B cell (primary cell): ENCODE results near the gene PDE12. TPM values are rescaled to one million over a fixed set of nuclear protein-coding genes. Genes with fewer than 3 reads are reported as not detected.

Experiments used
- ATAC-seq: fragments of 200-7000 bp; cut with Tn5 transposase; one replicate; pipeline ENCODE4 v1.10.0; 2021; ENCODE audit warnings: low read depth, mild to moderate bottlenecking, moderate number of reproducible peaks, moderate library complexity
- CTCF ChIA-PET: fragments of 350-600 bp; sonication (Branson Sonifier 250); formaldehyde crosslinking; loops from one replicate; lab custom pipeline; 2021; ENCODE audit warnings: antibody characterized with exemption, inconsistent platforms; lab: Charles Lee
- POLR2A ChIA-PET: fragments of 350-600 bp; sonication (Branson Sonifier 250); formaldehyde crosslinking; loops from one replicate; lab custom pipeline; 2021; ENCODE audit warnings: antibody characterized with exemption; lab: Charles Lee
- DNase-seq: peaks from one replicate; pipeline ENCODE4 v3.0.0; 2013
- H2AFZ ChIP-seq: 2 replicates; pipeline ENCODE4 v1.6.1; 2012; ENCODE audit warnings: mild to moderate bottlenecking, low read depth, low read length; ENCODE audit not compliant: insufficient read depth, poor library complexity, severe bottlenecking
- H3K27ac ChIP-seq, 2 donors: 1 replicate in 1 of 2; 2 replicates in 1 of 2; pipeline ENCODE4 v1.5.1; 2012 to 2013; ENCODE audit warnings: low read length in 2 of 2, mild to moderate bottlenecking in 2 of 2, moderate library complexity in 1 of 2
- H3K27me3 ChIP-seq, 4 experiments: fragments of 200-600 bp in 1 of 4; sonication (generic) in 1 of 4; replicated peaks in 1 of 4; 1 replicate in 2 of 4; 2 replicates in 2 of 4; pipeline versions ENCODE4 v1.6.1 to v1.7.0; 2013 to 2016; ENCODE audit warnings: low read length in 3 of 4, mild to moderate bottlenecking in 2 of 4, mixed read lengths in 1 of 4, moderate library complexity in 1 of 4; ENCODE audit not compliant: insufficient read depth in 4 of 4, control insufficient read depth in 3 of 4; ENCODE audit errors: control extremely low read depth in 1 of 4
- H3K36me3 ChIP-seq, 2 experiments: replicated peaks in 1 of 2; 1 replicate in 1 of 2; 2 replicates in 1 of 2; pipeline versions ENCODE4 v1.6.1 to v1.7.1; 2013; ENCODE audit warnings: low read length in 1 of 2; ENCODE audit not compliant: insufficient read depth in 2 of 2, control insufficient read depth in 1 of 2; ENCODE audit errors: control extremely low read depth in 1 of 2, extremely low read depth in 1 of 2
- H3K4me1 ChIP-seq, 2 donors: fragments of 200-600 bp in 1 of 2; sonication (generic) in 1 of 2; 1 replicate in 1 of 2; 2 replicates in 1 of 2; pipeline versions ENCODE4 v1.5.1 to v1.6.1; 2013 to 2017; ENCODE audit warnings: low read length in 2 of 2; ENCODE audit not compliant: control insufficient read depth in 2 of 2, insufficient read depth in 2 of 2
- H3K4me2 ChIP-seq: replicated peaks from 2 replicates; pipeline ENCODE3; 2012; ENCODE audit warnings: mild to moderate bottlenecking, low read depth, low read length; ENCODE audit not compliant: poor library complexity, severe bottlenecking
- H3K4me3 ChIP-seq, 5 experiments: fragments of 200-600 bp in 1 of 5; sonication (generic) in 1 of 5; 1 replicate in 3 of 5; 2 replicates in 2 of 5; pipeline versions ENCODE4 v1.5.1 to v1.7.0; 2011 to 2016; ENCODE audit warnings: low read length in 4 of 5, mild to moderate bottlenecking in 4 of 5, low read depth in 2 of 5, control low read depth in 1 of 5, moderate library complexity in 1 of 5; ENCODE audit not compliant: insufficient read depth in 1 of 5; ENCODE audit errors: control extremely low read depth in 1 of 5, extremely low read depth in 1 of 5
- H3K79me2 ChIP-seq: fragments of 200-600 bp; sonication (generic); one replicate; pipeline ENCODE4 v1.6.0; 2016; ENCODE audit warnings: low read length; ENCODE audit not compliant: control insufficient read depth, insufficient read depth
- H3K9ac ChIP-seq: fragments of 200-600 bp; sonication (generic); 2 replicates; pipeline ENCODE4 v1.6.1; 2017; ENCODE audit warnings: mild to moderate bottlenecking, low read length, moderate library complexity
- H3K9me3 ChIP-seq, 3 donors: one replicate each; pipeline versions ENCODE4 v1.6.1 to v1.7.1; 2013; ENCODE audit warnings: low read length in 2 of 3; ENCODE audit not compliant: control insufficient read depth in 2 of 3, insufficient read depth in 1 of 3; ENCODE audit errors: control extremely low read depth in 1 of 3
- H4K20me1 ChIP-seq: 2 replicates; pipeline ENCODE4 v1.6.0; 2012; ENCODE audit warnings: mild to moderate bottlenecking, low read length; ENCODE audit not compliant: insufficient read depth, control insufficient read depth, poor library complexity, severe bottlenecking
- H3K27ac Mint-ChIP-seq: one replicate; pipeline ENCODE4 v1.8.0; 2021; ENCODE audit warnings: mixed read lengths
- H3K27me3 Mint-ChIP-seq: one replicate; pipeline ENCODE4 v1.8.0; 2021; ENCODE audit warnings: mixed read lengths
- H3K4me1 Mint-ChIP-seq: one replicate; pipeline ENCODE4 v1.8.0; 2021; ENCODE audit warnings: mixed read lengths
- H3K4me3 Mint-ChIP-seq: one replicate; pipeline ENCODE4 v1.8.0; 2021; ENCODE audit warnings: mixed read lengths
- H3K9me3 Mint-ChIP-seq: one replicate; pipeline ENCODE4 v1.8.0; 2022; ENCODE audit warnings: mixed read lengths; ENCODE audit not compliant: insufficient read depth
- EZH2 ChIP-seq: IDR thresholded peaks from 2 replicates; pipeline ENCODE4 v1.6.1; 2012; ENCODE audit warnings: borderline replicate concordance, low read depth, mild to moderate bottlenecking, moderate library complexity, low read length; ENCODE audit not compliant: insufficient read depth, poor library complexity, severe bottlenecking
- WGBS: methylation state at CpG from one replicate; pipeline ENCODE4 v1.1.5; 2013; ENCODE audit warnings: missing lambda C conversion rate; ENCODE audit not compliant: insufficient coverage; 5-methylcytosine and 5-hydroxymethylcytosine counted together
- intact Hi-C: fragments of 100-400 bp; cut with micrococcal nuclease; formaldehyde crosslinking; loops from one replicate; pipeline ENCODE4 v1.10.0; 2022
- polyA plus RNA-seq: library from polyadenylated mRNA; depleted of rRNA; stranded (reverse); fragments of >200 nt; gene quantifications from 2 replicates; pipeline ENCODE4 v1.2.3, GENCODE V29; 2012
- total RNA-seq, 2 donors: library from RNA; stranded (reverse); fragments of 120-200 nt in 1 of 2; gene quantifications; 1 replicate in 1 of 2; 2 replicates in 1 of 2; pipeline versions ENCODE4 v1.2.3 to v1.2.4, GENCODE V29; 2013 to 2022
- TF ChIP-seq, protein P1 (sequence below): fragments of 200-600 bp; IDR thresholded peaks from one replicate; pipeline ENCODE4 v1.8.0; 2022; ENCODE audit warnings: antibody characterized with exemption, mild to moderate bottlenecking

Gene PDE12
- total and polyA plus RNA-seq, 2 donors (not counting 1 experiment from before 2014, with no cell fraction given) = 7.3 to 18.3 TPM

DNA sequence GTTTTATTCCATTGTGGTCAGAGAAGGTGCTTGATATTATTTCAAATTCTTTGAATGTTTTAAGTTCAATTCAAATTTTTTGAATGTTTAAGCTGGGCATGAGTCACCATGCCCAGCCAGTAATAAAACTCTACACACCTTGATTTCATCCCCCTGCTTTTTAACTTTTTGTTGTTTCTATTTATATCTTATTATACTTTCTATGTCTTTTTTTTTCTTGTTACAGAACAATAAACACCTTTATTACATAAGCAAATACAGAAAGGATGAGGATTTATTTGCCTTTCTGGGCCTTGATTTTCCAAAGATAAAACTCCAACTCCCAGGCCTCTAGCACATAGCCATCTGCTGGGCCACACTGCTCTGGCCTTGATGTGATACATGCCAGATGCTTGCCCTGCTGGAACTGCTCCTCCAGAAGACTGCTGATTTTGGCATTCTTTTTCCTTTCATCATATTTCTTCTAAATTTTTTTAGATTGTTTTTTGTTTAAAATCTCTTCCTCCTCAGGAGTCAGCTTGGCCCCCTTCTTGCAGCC is 25.9 kb upstream of the PDE12 start:
- no peak overlapping the region for H2AFZ ChIP-seq
- H3K9me3 Mint-ChIP-seq = peaks cover 4% of the 10 kb centered on the region
- H3K4me3 Mint-ChIP-seq = no peak overlapping the region
- no peaks in the 10 kb centered on the region for H3K4me1 ChIP-seq
- ATAC-seq (no peak), DNase-seq (no peak)
- TF ChIP-seq, protein P1, sequence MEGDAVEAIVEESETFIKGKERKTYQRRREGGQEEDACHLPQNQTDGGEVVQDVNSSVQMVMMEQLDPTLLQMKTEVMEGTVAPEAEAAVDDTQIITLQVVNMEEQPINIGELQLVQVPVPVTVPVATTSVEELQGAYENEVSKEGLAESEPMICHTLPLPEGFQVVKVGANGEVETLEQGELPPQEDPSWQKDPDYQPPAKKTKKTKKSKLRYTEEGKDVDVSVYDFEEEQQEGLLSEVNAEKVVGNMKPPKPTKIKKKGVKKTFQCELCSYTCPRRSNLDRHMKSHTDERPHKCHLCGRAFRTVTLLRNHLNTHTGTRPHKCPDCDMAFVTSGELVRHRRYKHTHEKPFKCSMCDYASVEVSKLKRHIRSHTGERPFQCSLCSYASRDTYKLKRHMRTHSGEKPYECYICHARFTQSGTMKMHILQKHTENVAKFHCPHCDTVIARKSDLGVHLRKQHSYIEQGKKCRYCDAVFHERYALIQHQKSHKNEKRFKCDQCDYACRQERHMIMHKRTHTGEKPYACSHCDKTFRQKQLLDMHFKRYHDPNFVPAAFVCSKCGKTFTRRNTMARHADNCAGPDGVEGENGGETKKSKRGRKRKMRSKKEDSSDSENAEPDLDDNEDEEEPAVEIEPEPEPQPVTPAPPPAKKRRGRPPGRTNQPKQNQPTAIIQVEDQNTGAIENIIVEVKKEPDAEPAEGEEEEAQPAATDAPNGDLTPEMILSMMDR = no peak
- no peak for TF ChIP-seq EZH2
- POLR2A ChIA-PET = no interaction called here
- no peaks in the 10 kb centered on the region for H3K9me3 ChIP-seq
- CTCF ChIA-PET = no interaction called here
- no peaks in the 10 kb centered on the region for H3K27me3 Mint-ChIP-seq
- H3K27ac ChIP-seq = no peak overlapping the region
- no peaks in the 10 kb centered on the region for H4K20me1 ChIP-seq
- no peaks in the 10 kb centered on the region for H3K4me1 Mint-ChIP-seq
- H3K4me3 ChIP-seq = no peak overlapping the region
- intact Hi-C loops = no loop called here
- no peak overlapping the region for H3K4me2 ChIP-seq
- H3K36me3 ChIP-seq = no peaks in the 10 kb centered on the region
- H3K79me2 ChIP-seq = no peaks in the 10 kb centered on the region
- H3K27ac Mint-ChIP-seq = no peak overlapping the region
- H3K27me3 ChIP-seq = no peaks in the 10 kb centered on the region
- H3K9ac ChIP-seq = no peak overlapping the region

DNA sequence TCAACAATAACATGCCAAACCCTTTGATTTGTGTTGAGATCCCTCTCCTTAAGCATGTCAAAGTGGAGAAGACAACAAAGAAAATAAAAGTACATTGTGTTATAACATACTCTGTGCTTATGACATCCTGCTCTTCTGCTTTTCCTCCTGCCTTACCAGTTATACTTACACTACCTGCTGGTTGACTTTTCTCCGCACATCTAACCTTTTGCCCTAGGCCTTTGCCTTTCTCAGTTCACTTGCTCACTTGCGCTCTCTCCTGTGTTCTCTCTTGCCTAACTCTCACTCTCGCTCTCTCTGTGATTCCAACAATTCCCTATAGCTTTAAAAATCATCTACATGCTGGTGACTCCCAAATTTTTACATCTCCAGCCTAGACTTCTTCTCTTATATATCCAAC is 17.6 kb upstream of the PDE12 start:
- no peak for ATAC-seq
- ChIA-PET POLR2A (no interaction called here), CTCF (no interaction called here)
- no peaks in the 10 kb centered on the region for H3K4me1 Mint-ChIP-seq
- no peak overlapping the region for H3K4me2 ChIP-seq
- no peaks in the 10 kb centered on the region for H3K27me3 Mint-ChIP-seq
- H3K27ac Mint-ChIP-seq = no peak overlapping the region
- H3K9ac ChIP-seq = no peak overlapping the region
- no peaks in the 10 kb centered on the region for H3K79me2 ChIP-seq
- DNase-seq = no peak
- TF ChIP-seq, protein P1 = no peak
- no peak for TF ChIP-seq EZH2
- no peaks in the 10 kb centered on the region for H3K27me3 ChIP-seq
- WGBS = 97% methylated on average over 3 of the region's 3 CpGs
- H3K36me3 ChIP-seq = no peaks in the 10 kb centered on the region
- no peaks in the 10 kb centered on the region for H3K9me3 ChIP-seq
- intact Hi-C loops = no loop called here
- no peak overlapping the region for H3K4me3 Mint-ChIP-seq
- no peak overlapping the region for H3K27ac ChIP-seq
- no peak overlapping the region for H3K4me3 ChIP-seq
- H4K20me1 ChIP-seq = no peaks in the 10 kb centered on the region
- H3K4me1 ChIP-seq = no peaks in the 10 kb centered on the region
- peaks cover 5% of the 10 kb centered on the region for H3K9me3 Mint-ChIP-seq
- H2AFZ ChIP-seq = no peak overlapping the region
